ENCODE measurements around the gene SLC26A11. TPM values are rescaled to one million over a fixed set of nuclear protein-coding genes. Genes with fewer than 3 reads are reported as not detected.
"Not testable (repeated sequence)": the region's sequence is repeated elsewhere in the genome, so short reads cannot be mapped to it uniquely, and the experiment has no call there.

Gene SLC26A11
- polyA plus RNA-seq, 4 donors, result 19.8 to 35.2 (median 28.0) TPM

- no peak for DNase-seq (ENCODE audit: low read depth in 4 of 4, low spot score in 2 of 4)
Observed at GRCh38 chr17:80259457-80260068, 39.3 kb downstream of the SLC26A11 start.

GRCh38 chr17:80260069-80260535 lies 39.9 kb downstream of the SLC26A11 start:
- no peak for DNase-seq (ENCODE audit: low read depth in 4 of 4, low spot score in 2 of 4)

DNA sequence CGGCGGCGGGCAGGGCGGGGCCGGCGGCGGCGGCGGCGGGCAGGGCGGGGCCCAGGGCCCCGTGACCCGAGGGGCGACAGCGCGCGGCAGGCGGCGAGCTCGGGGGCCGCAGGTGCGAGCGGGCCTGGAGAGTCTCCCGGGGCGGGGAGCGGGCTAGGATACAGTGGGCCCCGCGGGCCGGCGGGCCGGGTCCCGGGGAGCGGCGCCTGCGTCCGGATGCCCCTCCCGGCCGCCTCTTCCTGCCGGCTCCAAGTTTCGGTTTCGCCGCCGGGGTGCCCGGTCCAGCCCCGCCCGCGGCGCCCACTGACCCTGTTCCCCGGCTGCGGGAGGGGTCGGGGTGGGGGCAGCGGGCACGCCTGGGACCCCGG lies 40.5 kb downstream of the SLC26A11 start, which contains the start of gene RNF213:
RNF213 (plus strand) TSS at position 62 of the 368 bp plus-strand sequence. CDS start 2,830 bp downstream, outside the sequence.
- DNase-seq (ENCODE audit: low read depth in 4 of 4, low spot score in 2 of 4), result no peak

DNA sequence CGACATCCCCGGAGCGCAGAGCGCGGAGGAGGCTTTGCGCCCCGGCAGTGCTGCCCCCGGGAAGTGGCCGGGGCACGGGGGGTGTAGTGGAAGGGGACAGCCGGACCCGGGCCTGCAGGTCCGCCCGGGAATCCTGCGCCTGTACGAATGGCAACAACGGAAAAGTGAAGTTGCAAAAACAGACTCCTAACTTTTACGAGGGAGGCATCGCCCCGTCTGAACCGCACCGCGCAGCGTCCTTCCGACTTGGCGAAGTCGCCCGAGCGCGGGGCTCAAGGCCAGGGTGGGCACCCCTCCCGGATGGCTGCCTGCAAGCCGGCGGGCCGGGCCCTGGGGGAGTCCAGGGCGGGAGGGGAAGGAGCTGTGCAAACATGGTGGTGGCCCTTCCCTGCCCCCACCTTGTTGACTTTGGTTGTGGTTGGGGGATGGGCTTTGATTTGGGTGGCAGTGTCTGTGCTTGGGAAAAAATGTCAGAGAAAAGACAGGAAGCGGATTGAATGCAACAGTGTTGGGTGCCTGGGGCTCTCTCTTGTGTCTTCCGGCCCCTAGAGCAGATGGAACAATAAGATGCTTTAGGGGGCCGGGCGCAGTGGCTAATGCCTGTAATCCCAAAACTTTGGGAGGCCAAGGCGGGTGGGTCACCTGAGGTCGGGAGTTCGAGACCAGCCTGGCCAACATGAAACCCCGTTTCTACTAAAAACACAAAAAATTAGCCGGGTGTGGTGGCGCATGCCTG lies 41.1 kb downstream of the SLC26A11 start:
- no peak for DNase-seq (ENCODE audit: low read depth in 4 of 4, low spot score in 2 of 4)

DNA sequence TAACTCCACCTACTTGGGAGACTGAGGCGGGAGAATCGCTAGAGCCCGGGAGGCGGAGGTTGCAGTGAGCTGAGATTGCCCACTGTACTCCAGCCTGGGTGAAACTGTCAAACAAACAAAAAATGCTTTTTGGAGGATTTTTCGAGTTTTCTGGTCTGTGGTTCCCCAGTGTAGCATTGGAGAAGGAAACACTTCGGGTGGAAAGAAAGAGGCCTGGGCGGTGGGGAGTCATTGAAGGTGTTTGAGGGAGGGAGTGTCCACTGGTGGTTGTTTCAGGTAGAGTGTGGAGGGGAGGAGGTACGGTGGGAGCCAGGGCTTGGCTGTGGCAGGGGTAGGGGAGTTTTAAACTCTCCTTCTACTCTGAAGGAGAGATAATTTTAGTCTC lies 41.7 kb downstream of the SLC26A11 start:
- DNase-seq (ENCODE audit: low read depth in 4 of 4, low spot score in 2 of 4), result no peak

GRCh38 chr17:80262291-80262690 lies 42.1 kb downstream of the SLC26A11 start:
- DNase-seq (ENCODE audit: low read depth in 4 of 4, low spot score in 2 of 4), result no peak

DNA sequence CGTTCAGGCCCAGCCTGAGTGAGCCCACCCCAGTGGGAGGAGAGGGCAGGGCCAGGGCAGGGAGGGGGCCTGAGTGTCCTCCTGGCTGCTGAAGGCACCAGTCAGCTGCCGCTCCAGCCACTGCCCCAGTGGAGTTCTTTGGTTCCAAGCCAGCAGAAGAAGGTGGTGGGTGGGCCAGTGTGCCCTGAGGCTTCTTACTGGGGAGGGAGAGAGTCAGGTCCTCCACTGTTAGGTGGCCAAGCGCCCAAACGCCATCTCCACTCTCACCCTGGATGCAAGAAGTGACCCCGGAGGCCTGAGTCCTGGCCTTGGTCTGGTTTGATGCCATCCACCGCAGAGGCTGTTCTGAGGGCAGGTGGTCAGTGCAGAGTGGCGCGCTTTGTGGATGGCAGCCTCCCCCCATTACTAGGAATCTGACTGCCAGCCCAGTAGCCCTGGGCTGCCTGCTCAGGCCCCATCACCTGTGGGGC lies 42.6 kb downstream of the SLC26A11 start:
- no peak for DNase-seq (ENCODE audit: low read depth in 4 of 4, low spot score in 2 of 4)

- peak in 2 of 4 donors; percentile 79 to 88 for DNase-seq (ENCODE audit: low read depth in 4 of 4, low spot score in 2 of 4)
Observed at GRCh38 chr17:80263253-80264204, 43.3 kb downstream of the SLC26A11 start.

GRCh38 chr17:80264205-80265075 lies 44.2 kb downstream of the SLC26A11 start:
- DNase-seq (ENCODE audit: low read depth in 4 of 4, low spot score in 2 of 4), result no peak

DNA sequence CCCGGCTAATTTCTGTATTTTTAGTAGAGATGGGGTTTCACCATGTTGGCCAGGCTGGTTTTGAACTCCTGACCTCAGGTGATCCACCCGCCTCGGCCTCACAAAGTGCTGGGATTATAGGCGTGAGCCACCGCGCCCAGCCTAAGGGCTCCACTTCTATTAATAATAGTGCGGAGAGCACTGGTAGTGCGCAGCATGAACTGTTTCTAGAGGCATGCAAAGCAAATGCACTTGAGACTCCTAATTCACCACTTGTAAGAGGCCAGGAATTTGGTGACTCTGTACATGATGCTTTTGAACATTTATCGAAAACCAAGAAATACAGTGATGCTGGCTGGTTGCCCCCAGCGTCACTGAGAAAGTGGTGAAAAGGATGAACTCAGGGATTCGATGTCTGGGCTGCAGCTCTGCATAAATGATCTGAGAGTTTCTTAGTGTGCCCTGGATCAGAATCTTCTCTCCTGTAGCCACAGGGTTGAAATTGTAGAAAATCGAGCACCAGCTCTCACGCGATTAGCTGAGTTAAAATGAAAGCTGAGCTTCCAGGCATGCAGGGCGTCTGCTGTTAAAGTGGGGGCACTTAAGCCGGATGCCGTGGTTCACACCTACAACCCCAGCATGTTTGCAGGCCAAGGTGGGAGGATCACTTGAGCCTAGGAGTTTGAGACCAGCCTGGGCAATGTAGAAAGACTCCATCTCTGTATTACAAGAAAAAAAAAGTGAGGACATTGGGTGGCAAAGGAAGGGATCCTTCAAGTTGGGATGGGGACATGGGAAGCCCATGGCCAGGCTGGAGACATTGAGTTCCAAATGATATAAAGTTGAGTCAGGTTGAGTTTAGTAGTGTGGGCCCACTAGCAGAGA lies 45.2 kb downstream of the SLC26A11 start:
- DNase-seq (ENCODE audit: low read depth in 4 of 4, low spot score in 2 of 4), result no peak

GRCh38 chr17:80267391-80267790 lies 47.2 kb downstream of the SLC26A11 start:
- DNase-seq (ENCODE audit: low read depth in 4 of 4, low spot score in 2 of 4), result no peak

DNA sequence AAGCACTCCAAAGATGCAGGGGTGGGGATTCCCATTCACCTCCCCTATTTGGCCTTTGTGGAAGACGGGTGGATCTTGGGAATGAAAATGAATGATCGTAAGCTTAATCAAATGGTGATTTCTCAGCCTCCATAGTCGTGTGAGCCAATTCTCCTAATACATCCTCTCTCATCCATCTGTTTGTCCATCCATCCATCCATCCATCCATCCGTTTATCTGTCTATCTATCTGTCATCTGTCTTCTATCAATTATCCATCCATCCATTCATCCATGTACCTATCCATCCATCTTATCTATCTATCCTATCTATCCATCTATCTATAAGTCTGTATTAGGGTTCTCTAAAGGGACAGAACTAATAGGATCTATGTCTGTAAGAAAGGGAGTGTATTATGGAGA lies 48.2 kb downstream of the SLC26A11 start:
- no peak for DNase-seq (ENCODE audit: low read depth in 4 of 4, low spot score in 2 of 4)

DNA sequence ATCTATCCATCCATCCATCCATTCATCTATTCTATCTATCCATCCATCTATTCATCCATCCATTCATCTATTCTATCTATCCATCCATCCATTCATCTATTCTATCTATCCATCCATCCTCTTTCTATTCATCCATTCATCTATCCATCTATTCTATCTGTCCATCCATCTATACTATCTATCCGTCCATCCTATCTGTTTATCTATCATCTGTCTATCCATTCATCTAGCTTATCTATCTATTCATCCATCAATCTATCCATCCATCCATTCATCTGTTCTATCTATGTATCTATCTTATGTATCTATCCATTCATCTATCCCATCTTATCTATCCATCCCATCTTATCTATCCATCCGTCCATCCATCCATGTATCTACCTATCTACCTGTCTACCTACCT lies 49.2 kb downstream of the SLC26A11 start:
- DNase-seq (ENCODE audit: low read depth in 4 of 4, low spot score in 2 of 4), result no peak

- no peak for DNase-seq (ENCODE audit: low read depth in 4 of 4, low spot score in 2 of 4)
Observed at GRCh38 chr17:80270104-80270503, 49.9 kb downstream of the SLC26A11 start.

- no peak for DNase-seq (ENCODE audit: low read depth in 4 of 4, low spot score in 2 of 4)
Observed at GRCh38 chr17:80270836-80271235, 50.6 kb downstream of the SLC26A11 start.

DNA sequence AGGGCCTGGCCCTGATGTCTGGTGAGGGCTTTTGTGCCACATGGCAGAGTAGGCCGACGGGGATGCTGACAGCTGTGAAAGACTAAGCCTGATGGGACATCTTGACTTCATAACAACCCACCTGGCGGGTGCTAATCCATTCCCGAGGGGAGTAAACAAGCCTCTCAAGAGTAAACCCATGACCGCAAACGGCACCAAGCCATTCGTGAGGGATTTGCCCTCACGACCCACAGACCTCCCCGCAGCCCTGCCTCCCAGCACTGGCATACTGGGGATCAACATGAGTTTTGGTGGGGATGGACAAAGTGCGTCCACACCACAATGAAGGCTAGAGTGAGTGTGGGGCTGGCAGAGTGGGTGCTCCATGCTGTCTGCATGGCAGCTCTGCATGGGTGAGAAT lies 52.1 kb downstream of the SLC26A11 start:
- DNase-seq (ENCODE audit: low read depth in 4 of 4, low spot score in 2 of 4), result no peak

DNA sequence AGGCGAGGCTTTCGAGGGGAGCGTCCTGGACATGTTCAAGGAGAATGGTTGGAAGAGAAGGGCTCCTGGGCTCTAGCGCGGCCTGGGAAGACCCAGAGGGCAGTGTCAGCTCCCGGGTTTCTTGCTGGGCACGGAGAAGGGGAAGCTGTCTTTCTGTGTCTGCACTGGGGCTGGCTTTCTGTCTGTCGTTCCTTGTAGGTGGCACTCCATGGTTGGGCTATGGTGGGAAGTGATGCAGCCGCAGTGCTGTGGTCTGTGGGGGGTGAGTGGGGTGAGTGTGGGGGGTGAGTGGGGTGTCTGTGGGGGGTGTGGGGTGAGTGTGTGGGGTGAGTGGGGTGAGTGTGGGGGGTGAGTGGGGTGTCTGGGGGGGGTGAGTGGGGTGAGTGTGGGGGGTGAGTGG lies 54.1 kb downstream of the SLC26A11 start:
- no peak for DNase-seq (ENCODE audit: low read depth in 4 of 4, low spot score in 2 of 4)

DNA sequence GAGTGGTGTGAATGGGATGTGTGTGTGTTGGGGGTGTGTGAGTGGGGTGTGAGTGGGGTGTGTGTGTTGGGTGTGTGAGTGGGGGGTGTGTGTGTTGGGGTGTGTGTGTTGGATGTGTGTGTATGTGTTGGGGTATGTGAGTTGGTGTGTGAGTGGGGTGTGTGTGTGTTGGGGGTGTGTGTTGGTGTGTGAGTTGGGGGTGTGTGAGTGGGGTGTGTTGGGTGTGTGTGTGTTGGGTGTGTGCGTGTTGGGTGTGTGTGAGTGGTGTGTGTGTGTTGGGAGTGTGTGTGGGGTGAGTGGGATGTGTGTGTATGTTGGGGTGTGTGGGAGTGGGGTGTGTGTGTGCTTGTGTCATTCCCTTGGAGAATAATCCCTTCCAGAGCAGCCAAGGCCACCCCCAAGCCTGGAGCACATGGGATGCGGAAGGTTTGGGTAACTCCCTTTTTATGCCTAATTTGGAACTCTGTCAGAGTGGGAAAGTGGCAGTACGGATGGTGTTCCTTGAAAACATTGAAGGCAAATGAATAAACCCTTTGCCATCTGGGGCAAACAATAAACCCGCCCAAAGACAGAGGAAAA lies 54.7 kb downstream of the SLC26A11 start:
- DNase-seq (ENCODE audit: low read depth in 4 of 4, low spot score in 2 of 4), result no peak

DNA sequence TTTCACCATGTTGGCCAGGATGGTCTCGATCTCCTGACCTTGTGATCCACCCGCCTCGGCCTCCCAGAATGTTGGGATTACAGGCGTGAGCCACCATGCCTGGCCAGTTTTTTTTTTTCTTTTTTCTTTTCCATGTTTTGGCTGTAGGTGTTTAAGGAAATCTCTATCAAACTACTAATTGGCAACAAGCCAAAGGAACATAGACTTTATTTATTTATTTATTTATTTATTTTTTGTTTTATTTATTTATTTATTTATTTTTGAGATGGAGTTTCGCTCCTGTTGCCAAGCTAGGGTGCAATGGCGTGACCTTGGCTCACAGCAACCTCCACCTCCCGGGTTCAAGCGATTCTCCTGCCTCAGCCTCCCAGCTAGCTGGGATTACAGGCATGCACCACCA lies 55.6 kb downstream of the SLC26A11 start:
- not testable (repeated sequence) for DNase-seq (ENCODE audit: low read depth in 4 of 4, low spot score in 2 of 4)

All from left renal cortex interstitium (tissue), 4 donors.